Neuronal stem cell (in vitro differentiated cells): ENCODE measurements around the gene BBOX1.
"Not testable (repeated sequence)": the region's sequence is repeated elsewhere in the genome, so short reads cannot be mapped to it uniquely, and the experiment has no call there.

Experiments used
- DNase-seq: peaks from one replicate; pipeline ENCODE4 v3.0.0-alpha.2; 2013; ENCODE audit warnings: low spot score
- H2AFZ ChIP-seq: one replicate; pipeline ENCODE4 v1.6.1; 2013; ENCODE audit warnings: mild to moderate bottlenecking, low read length, inconsistent platforms
- H2AK5ac ChIP-seq: 2 replicates; pipeline ENCODE4 v1.6.1; 2013; ENCODE audit warnings: low read depth, mild to moderate bottlenecking, inconsistent platforms, low read length, moderate library complexity, mixed read lengths
- H2BK120ac ChIP-seq: 2 replicates; pipeline ENCODE4 v1.6.1; 2013; ENCODE audit warnings: low read depth, mild to moderate bottlenecking, inconsistent platforms, low read length, moderate library complexity, mixed read lengths
- H2BK12ac ChIP-seq: one replicate; pipeline ENCODE4 v1.6.1; 2013; ENCODE audit warnings: low read length, inconsistent platforms
- H2BK15ac ChIP-seq: 2 replicates; pipeline ENCODE4 v1.6.1; 2013; ENCODE audit warnings: mild to moderate bottlenecking, low read length, inconsistent platforms, mixed read lengths
- H2BK5ac ChIP-seq: one replicate; pipeline ENCODE4 v1.6.1; 2013; ENCODE audit warnings: inconsistent platforms, mild to moderate bottlenecking, low read length, moderate library complexity
- H3K14ac ChIP-seq: one replicate; pipeline ENCODE4 v1.6.1; 2013; ENCODE audit warnings: low read length, inconsistent platforms
- H3K18ac ChIP-seq: 2 replicates; pipeline ENCODE4 v1.6.1; 2013; ENCODE audit warnings: low read length, inconsistent platforms
- H3K23ac ChIP-seq: 2 replicates; pipeline ENCODE4 v1.6.1; 2013; ENCODE audit warnings: low read depth, mild to moderate bottlenecking, mixed read lengths, low read length, inconsistent platforms; ENCODE audit not compliant: poor library complexity
- H3K27ac ChIP-seq: replicated peaks from 3 replicates; pipeline ENCODE4 v1.5.1; 2013; ENCODE audit warnings: low read length, inconsistent platforms
- H3K27me3 ChIP-seq, 3 experiments: 2 replicates each; pipeline ENCODE4 v1.6.1; 2013; ENCODE audit warnings: low read length in 3 of 3, mild to moderate bottlenecking in 2 of 3, inconsistent platforms in 1 of 3, low read depth in 1 of 3, mixed read lengths in 1 of 3, moderate library complexity in 1 of 3; ENCODE audit not compliant: control insufficient read depth in 3 of 3, insufficient read depth in 3 of 3
- H3K36me3 ChIP-seq, 2 donors: replicated peaks in 1 of 2; 2 replicates each; pipeline ENCODE4 v1.6.1; 2013; ENCODE audit warnings: low read length in 2 of 2; ENCODE audit not compliant: control insufficient read depth in 2 of 2, insufficient read depth in 2 of 2
- H3K4ac ChIP-seq: 2 replicates; pipeline ENCODE4 v1.6.1; 2013; ENCODE audit warnings: inconsistent platforms, mild to moderate bottlenecking, low read length, moderate library complexity
- H3K4me1 ChIP-seq, 2 donors: 1 replicate in 1 of 2; 2 replicates in 1 of 2; pipeline ENCODE4 v1.6.1; 2013; ENCODE audit warnings: low read length in 2 of 2, low read depth in 1 of 2; ENCODE audit not compliant: control insufficient read depth in 2 of 2, insufficient read depth in 1 of 2
- H3K4me2 ChIP-seq: one replicate; pipeline ENCODE4 v1.6.1; 2013; ENCODE audit warnings: mild to moderate bottlenecking, low read length, inconsistent platforms; ENCODE audit not compliant: insufficient read depth, poor library complexity, severe bottlenecking
- H3K4me3 ChIP-seq, 2 donors: 2 replicates each; pipeline ENCODE4 v1.5.1; 2013; ENCODE audit warnings: low read length in 2 of 2, mild to moderate bottlenecking in 2 of 2, inconsistent platforms in 1 of 2, moderate library complexity in 1 of 2
- H3K79me1 ChIP-seq: one replicate; pipeline ENCODE4 v1.6.1; 2013; ENCODE audit warnings: low read depth, mild to moderate bottlenecking, inconsistent platforms, low read length, moderate library complexity
- H3K9ac ChIP-seq: one replicate; pipeline ENCODE4 v1.6.1; 2013; ENCODE audit warnings: mild to moderate bottlenecking, low read depth, low read length, inconsistent platforms; ENCODE audit not compliant: poor library complexity
- H3K9me3 ChIP-seq, 2 donors: replicated peaks in 1 of 2; 2 replicates each; pipeline versions ENCODE3 to v1.6.1; 2013; ENCODE audit warnings: low read length in 2 of 2, mild to moderate bottlenecking in 2 of 2, inconsistent platforms in 1 of 2, low read depth in 1 of 2, mixed read lengths in 1 of 2, moderate library complexity in 1 of 2; ENCODE audit not compliant: control insufficient read depth in 2 of 2, insufficient read depth in 1 of 2
- H4K8ac ChIP-seq: one replicate; pipeline ENCODE4 v1.6.1; 2013; ENCODE audit warnings: low read depth, mild to moderate bottlenecking, inconsistent platforms, low read length, moderate library complexity
- H4K91ac ChIP-seq: one replicate; pipeline ENCODE4 v1.6.1; 2013; ENCODE audit warnings: low read length, low read depth, mild to moderate bottlenecking, inconsistent platforms; ENCODE audit not compliant: poor library complexity
- WGBS, 2 donors: extraction: QIAGEN DNeasy Blood & Tissue Kit; methylation state at CpG; one replicate each; pipeline ENCODE4 v1.1.7; 2013; ENCODE audit warnings: missing lambda C conversion rate in 2 of 2, mixed read lengths in 1 of 2; ENCODE audit not compliant: insufficient read length in 2 of 2, insufficient replicate concordance in 1 of 2; ENCODE audit errors: extremely low coverage in 2 of 2; 5-methylcytosine and 5-hydroxymethylcytosine counted together

Gene BBOX1

DNA sequence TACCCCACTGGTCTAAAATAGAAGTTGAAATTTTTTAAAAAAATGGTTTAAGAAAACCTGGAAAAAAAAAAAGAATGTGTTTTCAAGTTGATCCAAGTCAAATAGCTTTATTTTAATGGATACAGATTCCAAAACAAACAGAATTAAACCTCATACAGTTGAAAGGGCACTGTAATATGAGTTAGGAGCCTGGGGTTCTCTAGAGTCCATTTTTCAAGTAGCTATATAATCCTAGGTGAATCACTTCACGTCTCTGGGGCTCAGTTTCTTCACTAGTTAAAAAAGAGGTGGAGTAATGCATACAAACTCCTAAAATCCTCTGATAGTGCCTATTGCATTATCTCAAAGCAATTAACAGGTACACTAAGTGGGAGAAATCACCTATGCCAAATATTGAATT, 132.9 kb downstream of the BBOX1 start:
- no peak overlapping the region for H4K8ac ChIP-seq
- H2AK5ac ChIP-seq: no peak overlapping the region
- DNase-seq: no peak
- no CpG with 5 or more reads among the region's 1 CpG for WGBS, 2 donors
- no peaks in the 10 kb centered on the region for H3K36me3 ChIP-seq
- H2BK12ac ChIP-seq: no peak overlapping the region
- no peak overlapping the region for H3K9ac ChIP-seq
- no peak overlapping the region for H2BK5ac ChIP-seq
- peaks cover 0 to 6% (median 0%) of the 10 kb centered on the region in 3 experiments for H3K27me3 ChIP-seq
- H3K27ac ChIP-seq: no peak overlapping the region
- no peak overlapping the region for H3K4ac ChIP-seq
- H3K4me2 ChIP-seq: no peak overlapping the region
- H3K4me3 ChIP-seq: no peak overlapping the region
- no peak overlapping the region for H4K91ac ChIP-seq
- H3K79me1 ChIP-seq: no peaks in the 10 kb centered on the region
- no peak overlapping the region for H3K14ac ChIP-seq
- H3K18ac ChIP-seq: no peak overlapping the region
- no peaks in the 10 kb centered on the region for H3K9me3 ChIP-seq
- H2BK120ac ChIP-seq: no peak overlapping the region
- no peak overlapping the region for H2BK15ac ChIP-seq
- H3K4me1 ChIP-seq: no peaks in the 10 kb centered on the region
- H3K23ac ChIP-seq: no peak overlapping the region
- H2AFZ ChIP-seq: no peak overlapping the region

DNA sequence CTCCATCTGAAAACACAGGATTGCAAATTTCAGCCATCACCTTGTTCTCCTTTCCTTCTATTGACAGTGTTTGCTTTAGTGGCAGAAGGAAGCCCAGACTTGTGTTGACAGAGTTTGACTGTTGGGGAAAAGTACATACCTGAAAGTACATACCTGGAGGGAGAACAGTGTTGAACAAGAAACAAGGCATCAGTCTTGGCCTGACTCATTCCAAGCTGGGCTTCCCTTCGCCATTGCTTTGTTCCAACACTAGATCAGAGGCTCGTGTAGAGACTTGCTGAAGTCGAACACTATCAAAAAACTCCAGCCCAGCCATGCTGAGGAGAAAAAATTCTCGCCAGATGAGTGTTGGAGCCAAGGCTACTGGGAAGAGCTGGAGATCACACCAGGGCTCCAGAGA, 133.4 kb downstream of the BBOX1 start:
- no peak overlapping the region for H2AK5ac ChIP-seq
- H2BK12ac ChIP-seq: no peak overlapping the region
- H3K4me2 ChIP-seq: no peak overlapping the region
- DNase-seq: no peak
- no peaks in the 10 kb centered on the region for H3K4me1 ChIP-seq
- no peak overlapping the region for H3K4ac ChIP-seq
- no peak overlapping the region for H4K91ac ChIP-seq
- no peaks in the 10 kb centered on the region for H3K79me1 ChIP-seq
- no peak overlapping the region for H2BK120ac ChIP-seq
- H3K14ac ChIP-seq: no peak overlapping the region
- H3K9ac ChIP-seq: no peak overlapping the region
- H2AFZ ChIP-seq: no peak overlapping the region
- no peaks in the 10 kb centered on the region for H3K36me3 ChIP-seq
- H2BK15ac ChIP-seq: no peak overlapping the region
- H3K18ac ChIP-seq: no peak overlapping the region
- no peak overlapping the region for H3K23ac ChIP-seq
- H3K4me3 ChIP-seq: no peak overlapping the region
- WGBS, 2 donors: no CpG with 5 or more reads among the region's 4 CpGs
- no peak overlapping the region for H3K27ac ChIP-seq
- peaks cover 0 to 6% (median 0%) of the 10 kb centered on the region in 3 experiments for H3K27me3 ChIP-seq
- no peaks in the 10 kb centered on the region for H3K9me3 ChIP-seq
- no peak overlapping the region for H2BK5ac ChIP-seq
- no peak overlapping the region for H4K8ac ChIP-seq

DNA sequence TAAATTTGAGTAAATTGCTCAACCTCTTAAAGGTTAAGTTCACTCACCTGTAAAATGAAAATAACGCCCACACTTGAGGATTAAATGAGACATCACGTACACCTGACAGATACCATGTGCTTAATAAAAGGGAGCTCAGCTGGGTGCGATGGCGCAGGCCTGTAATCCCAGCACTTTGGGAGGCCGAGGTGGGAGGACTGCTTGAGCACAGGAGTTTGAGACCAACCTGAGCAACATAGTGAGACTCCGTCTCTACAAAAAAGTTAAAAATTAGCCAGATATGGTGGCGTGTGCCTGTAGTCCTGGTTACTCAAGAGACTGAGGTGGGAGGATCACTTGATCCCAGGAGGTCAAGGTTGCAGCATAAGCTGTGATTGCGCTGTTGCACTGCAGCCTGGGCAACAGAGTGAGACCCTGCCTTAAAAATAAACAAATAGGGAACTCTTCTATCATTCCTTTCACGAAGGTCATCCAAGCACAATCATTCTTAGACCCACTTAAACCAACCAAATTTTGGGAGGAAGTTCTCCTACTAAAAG, 134.1 kb downstream of the BBOX1 start:
- no CpG with 5 or more reads among the region's 9 CpGs for WGBS, 2 donors
- Histone ChIP-seq H3K27ac (no peak overlapping the region), H3K18ac (no peak overlapping the region)

DNA sequence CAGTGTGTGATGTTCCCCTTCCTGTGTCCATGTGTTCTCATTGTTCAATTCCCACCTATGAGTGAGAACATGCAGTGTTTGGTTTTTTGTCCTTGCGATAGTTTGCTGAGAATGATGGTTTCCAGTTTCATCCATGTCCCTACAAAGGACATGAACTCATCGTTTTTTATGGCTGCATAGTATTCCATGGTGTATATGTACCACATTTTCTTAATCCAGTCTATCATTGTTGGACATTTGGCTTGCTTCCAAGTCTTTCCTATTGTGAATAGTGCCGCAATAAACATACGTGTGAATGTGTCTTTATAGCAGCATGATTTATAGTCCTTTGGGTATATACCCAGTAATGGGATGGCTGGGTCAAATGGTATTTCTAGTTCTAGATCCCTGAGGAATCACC, 134.9 kb downstream of the BBOX1 start:
- no CpG with 5 or more reads among the region's 4 CpGs for WGBS, 2 donors
- H3K36me3 ChIP-seq, H3K14ac ChIP-seq, H4K91ac ChIP-seq, H3K23ac ChIP-seq, H3K18ac ChIP-seq, H2BK15ac ChIP-seq, H3K27me3 ChIP-seq, H2BK5ac ChIP-seq, H2BK12ac ChIP-seq, H3K27ac ChIP-seq, H3K4me1 ChIP-seq, H2AFZ ChIP-seq, H2AK5ac ChIP-seq, H3K4ac ChIP-seq, H3K4me3 ChIP-seq, H3K9ac ChIP-seq, H3K9me3 ChIP-seq, DNase-seq, H2BK120ac ChIP-seq, H3K79me1 ChIP-seq, H3K4me2 ChIP-seq, H4K8ac ChIP-seq: not testable (repeated sequence)

More for the DNA sequence above, 134.1 kb downstream of the BBOX1 start:
- Histone ChIP-seq H2AFZ (no peak overlapping the region), H3K4me3 (no peak overlapping the region), H3K4ac (no peak overlapping the region), H3K27me3 (peaks cover 0 to 6% (median 0%) of the 10 kb centered on the region in 3 experiments), H3K9me3 (no peaks in the 10 kb centered on the region), H2BK12ac (no peak overlapping the region), H3K4me2 (no peak overlapping the region), H2BK5ac (no peak overlapping the region), H3K36me3 (no peaks in the 10 kb centered on the region), H3K4me1 (no peaks in the 10 kb centered on the region), H2AK5ac (no peak overlapping the region), H4K8ac (no peak overlapping the region), H3K9ac (no peak overlapping the region), H3K23ac (no peak overlapping the region), H4K91ac (no peak overlapping the region), H2BK15ac (no peak overlapping the region), H2BK120ac (no peak overlapping the region), H3K14ac (no peak overlapping the region), H3K79me1 (no peaks in the 10 kb centered on the region)
- no peak for DNase-seq
